Activated CD8-positive, alpha-beta memory T cell treated with anti-CD3 and anti-CD28 coated beads for 24 hours (primary cell): ENCODE data around the gene GJA5.
"Not testable (repeated sequence)": the region's sequence is repeated elsewhere in the genome, so short reads cannot be mapped to it uniquely, and the experiment has no call there.

Experiments
- DNase-seq: peaks from one replicate; pipeline ENCODE4 v3.0.0-alpha.2; 2020

GJA5 gene

DNA sequence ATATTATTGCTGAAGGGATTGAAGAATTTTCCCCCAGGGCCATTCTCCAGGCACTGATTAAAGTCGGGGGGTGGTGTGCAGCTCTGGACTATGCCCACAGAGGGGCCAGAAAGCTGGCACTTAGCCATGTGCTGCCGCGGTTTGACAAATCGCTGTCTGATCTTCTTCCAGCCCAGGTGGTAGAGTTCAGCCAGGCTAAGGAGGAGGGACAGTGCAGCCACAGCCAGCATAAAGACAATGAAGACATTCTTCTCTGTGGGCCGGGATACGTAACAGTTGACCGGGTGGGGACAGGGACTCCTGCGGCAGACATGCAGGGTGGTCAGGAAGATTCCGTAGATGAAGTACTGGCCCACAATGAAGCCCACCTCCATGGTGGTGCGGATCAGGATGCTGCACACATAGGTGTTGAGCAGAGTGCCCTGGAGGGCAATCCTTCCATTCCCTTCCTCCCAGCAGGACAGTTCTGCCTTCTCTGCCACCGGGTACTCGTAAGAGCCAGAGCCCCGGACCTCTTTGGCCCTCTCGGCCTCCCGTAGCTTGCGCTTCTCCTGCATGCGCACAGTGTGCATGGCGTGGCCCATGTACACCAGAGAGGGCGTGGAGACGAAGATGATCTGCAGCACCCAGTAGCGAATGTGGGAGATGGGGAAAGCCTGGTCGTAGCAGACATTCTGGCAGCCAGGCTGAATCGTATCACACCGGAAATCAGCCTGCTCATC, 1.9 kb downstream of the GJA5 start:
- DNase-seq: no peak

DNA sequence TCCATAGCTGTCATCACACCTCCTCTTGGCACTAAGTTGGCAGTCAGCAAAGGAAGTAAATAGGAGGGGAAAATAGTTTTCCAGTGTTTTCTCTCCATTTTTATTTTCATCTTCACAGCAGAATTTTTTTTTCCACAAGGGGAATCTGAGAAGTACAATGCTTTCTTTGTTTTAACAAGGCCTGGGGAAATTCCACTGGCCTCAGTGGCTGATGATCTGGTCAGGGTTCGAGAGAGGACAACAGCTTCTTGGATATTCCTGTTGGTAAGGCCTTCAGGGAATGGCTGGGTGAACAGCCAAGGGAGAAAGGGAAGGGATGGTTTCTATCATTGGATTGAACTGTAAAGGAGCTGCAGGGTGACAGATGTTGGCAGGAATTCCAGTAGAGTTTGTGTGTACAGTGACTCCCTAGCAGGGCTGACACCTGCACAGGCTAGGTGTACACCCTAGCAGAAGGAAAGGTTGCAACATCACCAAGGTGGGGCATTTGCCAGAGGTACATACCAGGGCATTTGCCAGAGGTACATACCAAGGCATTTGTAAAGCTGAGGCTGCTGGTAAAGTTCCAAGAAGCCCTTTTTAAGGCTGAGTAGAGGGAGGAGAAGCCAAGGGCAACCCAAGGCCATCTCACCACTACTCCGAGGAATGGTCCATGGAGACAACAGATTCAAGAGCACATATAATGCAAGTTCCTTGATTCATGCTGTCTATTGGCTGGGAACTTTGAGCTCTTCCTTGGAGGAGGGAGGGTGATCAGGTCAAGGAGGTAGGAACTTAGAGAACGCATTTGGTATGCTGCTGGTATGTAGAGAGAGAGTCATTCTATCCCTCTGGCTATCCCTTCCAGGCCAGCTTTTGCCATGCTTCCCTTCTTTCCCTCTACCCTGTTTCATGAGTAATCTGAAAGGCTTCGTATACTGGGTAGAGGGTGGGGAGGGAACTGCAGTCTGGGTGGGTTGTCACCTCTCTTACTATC, 3.1 kb downstream of the GJA5 start:
- DNase-seq: no peak

DNA sequence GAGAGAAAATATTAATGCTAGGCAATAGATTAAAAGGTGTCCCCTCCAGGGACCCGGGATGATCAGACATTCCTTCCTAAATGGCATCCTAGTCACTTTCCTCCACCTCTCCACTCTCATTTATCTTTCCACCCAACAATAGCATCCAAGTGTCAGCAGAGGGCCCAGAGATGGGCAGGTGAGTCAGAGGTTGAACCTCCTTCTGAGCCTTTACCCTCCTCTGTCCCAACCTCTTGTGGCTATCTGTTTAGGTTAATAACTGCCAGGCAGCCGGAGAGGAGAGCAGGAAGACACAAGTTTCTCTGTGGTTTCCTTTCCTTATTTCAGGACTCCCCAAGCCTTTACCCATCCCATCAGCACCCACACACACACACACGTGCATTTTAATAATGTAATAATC, 4.1 kb downstream of the GJA5 start:
- DNase-seq: no peak

DNA sequence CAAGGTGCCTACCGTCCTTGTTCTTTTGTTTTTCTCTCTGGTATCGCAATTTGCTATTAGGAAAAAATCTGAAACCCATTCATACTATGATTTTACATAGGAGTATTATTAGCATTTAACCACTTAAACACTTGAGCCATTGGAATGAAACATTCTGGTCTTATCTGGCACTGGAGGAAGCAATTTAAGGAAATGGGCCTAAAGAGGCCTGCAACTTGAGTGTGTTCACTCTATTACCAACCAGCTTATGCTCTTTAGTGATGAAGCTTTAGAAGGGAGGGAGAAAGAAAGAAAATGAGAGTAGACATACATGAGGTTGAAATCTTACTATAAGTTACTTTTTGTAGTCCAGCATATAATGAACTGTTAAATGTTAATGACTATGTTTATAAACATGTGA, 5.7 kb downstream of the GJA5 start:
- DNase-seq: no peak

DNA sequence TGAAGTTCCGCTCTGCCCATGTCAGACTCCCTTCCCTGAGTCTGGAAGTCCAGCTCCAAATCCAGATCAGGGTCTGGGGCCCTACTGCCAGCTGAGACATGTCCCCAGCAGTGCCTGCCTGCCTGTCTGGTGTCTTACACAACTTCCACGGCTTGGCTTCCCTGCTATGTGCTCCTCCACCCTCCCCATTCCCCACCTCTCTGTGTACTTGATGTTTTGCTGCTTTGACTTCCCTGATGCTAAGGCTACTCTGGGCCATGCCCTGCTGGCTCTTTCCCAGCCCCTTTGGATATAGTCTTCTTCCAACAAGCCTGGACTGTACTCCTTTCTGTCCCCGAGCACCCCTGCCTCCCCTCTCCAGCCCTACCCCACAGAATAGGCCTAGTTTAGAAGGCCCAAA, 7.3 kb downstream of the GJA5 start:
- no peak for DNase-seq

DNA sequence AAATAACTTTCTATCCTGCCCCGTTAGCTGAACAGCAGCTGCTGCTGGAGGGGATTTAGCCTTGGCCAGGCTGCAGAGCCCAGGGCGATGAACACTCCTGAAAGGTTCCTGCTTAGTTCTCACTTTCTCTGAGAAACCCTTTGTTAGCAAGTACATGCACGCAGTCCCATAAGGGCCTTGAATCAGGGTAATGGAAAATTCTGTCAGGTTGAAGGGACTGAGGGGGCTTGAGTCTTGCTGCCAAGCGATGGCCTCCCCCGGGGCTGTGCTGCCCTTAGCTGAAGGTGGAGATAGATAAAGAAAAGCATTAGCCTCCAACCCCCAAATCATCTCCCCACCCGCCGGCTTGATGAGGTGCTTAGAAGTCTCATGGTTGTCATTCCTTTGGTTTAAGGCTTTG, 7.9 kb downstream of the GJA5 start:
- no peak for DNase-seq

DNA sequence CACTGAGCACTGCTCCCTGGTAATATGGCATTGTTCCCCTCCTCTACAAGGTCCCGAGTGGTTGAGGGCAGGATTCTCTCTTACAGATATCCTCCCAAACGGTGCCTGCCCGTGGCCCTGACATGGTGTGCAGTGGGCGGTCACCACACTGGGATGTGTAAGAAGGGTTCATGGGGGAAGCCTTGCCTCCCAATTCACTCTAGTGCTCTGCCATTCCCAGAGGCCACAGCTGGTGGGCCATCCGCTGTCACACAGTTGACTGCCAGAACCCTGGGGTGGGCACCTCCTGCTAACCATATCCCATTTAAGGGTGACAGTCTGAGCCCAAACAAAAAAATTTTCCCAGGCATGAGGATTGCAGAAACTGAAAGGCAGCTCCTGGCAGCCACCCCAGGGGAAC, 9.1 kb downstream of the GJA5 start:
- DNase-seq: no peak

DNA sequence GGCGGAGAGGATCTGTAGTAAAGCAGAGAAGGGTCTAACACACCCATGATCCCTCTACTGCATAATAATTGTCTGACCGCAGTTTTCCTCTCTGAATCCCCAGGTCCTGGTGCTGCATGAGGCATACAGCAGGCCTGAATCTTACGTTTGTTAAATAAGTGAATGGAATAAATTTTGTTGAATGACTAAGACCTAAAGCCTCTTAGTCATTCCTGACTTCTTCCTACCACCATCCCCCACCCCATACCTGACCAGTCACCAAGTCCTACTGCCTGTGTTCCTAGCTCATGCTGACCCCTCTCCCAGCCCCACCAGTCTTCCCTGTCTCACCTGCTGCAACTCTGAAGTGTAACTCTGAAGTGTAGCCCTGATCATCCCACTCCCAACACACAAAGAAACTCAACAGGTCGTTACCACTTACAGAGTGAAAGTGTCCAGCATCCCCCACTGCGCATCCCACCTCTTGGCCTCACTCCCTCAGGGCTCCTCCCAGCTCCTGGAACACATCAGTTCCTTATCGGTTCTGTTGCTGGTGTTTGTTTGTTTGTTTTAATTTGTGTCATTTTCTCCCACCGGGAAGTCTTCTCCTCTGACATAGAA, 9.7 kb downstream of the GJA5 start:
- DNase-seq: no peak

DNA sequence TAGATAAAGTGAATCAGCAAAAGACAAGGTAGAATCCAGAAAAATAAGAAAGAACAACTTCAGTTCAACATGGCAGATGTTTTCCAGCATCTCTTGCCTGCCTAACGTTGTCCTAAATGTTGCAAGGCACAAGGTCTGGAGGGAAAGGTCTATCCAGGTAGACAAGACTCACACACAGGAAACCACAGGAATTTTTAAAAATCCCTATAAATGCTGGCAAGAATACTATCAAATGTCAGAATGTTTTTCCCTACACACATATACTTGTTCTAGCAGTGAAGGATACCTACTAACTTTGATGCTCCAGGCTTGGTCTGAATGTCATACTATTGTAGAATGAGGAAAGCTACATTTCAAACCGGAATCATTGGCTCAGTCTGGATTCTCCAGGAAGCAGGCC, 10.6 kb downstream of the GJA5 start:
- no peak for DNase-seq

DNA sequence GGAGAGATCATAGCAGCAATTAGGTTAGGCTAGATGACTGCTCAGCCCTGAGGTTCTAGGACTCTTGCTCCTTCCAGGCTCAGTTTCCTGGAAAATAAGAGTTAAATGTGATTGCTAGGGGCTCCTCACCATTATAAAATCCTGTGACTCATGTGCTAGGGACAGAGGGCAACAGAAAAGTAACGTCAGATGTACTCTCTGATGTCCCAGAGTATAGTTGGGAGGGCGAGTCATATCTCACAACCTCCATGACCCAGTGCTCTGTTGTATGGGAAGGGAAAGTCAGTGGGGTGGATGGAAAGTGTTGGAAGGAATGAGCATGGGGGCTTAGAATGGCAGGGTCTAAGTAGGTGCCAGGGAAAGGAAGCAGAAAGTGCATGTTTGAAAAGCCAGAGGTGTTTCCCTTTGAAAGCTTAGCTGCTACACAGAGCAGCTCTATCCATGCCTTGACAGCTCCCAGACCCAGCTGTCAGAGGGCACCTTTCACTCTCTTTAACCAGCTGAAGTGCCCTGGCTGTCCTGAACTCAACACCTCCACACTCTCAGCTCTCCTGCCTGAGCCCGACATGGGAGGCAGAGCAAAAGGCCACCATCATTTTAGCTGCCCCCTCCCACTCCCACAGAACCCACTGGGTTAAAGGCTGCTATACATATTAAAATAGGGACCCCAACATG, 11.6 kb downstream of the GJA5 start:
- DNase-seq: no peak

DNA sequence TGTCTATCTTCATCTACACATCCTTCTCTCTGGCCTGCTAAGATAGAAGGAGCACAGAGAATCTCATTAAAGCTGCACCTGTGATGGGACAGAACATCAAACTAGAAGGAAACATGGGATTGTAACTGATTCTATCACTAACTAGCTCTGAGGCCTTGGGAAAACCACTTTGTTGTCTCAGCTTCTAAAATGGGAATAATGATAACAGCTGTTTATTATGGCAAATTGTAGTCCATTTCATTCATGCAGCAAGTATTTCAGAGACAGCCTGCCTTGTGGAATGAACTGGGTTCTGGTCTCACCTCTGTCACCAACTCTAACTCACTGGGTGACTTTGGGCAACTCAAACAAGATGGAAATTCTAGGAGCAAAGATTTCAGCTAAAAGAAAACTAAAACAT, 12.4 kb downstream of the GJA5 start:
- no peak for DNase-seq

DNA sequence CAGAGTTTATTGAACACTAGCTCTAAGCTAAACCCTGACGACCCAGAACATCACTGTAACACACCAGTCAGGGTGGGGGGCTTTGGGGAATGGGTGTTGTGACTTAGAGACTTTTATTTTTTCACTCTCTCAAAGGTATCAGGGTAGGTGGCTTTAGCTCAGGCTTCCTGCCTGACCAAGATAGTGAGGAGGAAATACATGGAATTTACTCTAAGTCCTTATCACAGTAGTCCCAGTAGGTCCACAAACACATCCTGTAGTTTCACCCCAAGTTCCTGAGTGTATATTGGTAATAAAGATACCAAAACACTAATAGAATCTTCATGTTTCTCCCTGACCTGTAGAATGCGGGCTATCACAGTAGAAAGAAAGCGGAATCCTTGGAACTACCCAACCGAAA, 15.1 kb downstream of the GJA5 start:
- DNase-seq: no peak

DNA sequence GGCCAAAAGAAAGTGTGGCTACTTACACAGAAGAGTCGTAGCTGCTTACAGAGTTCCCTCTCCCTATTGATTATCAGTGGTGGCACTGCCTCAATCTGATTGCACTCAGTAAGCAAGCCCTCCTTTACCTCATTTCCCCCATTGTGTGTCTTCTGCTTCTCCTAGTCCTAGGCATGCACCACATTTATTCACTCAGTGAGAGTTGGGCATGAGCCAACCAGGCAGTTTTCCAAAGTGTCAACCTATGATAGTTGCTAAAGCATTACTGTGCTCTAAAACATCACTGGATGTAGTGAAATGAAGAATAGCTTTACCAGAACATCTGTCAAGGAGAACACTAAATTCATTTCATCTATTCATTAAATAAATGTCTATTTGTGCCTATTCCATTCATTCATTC, 19.3 kb downstream of the GJA5 start:
- no peak for DNase-seq

DNA sequence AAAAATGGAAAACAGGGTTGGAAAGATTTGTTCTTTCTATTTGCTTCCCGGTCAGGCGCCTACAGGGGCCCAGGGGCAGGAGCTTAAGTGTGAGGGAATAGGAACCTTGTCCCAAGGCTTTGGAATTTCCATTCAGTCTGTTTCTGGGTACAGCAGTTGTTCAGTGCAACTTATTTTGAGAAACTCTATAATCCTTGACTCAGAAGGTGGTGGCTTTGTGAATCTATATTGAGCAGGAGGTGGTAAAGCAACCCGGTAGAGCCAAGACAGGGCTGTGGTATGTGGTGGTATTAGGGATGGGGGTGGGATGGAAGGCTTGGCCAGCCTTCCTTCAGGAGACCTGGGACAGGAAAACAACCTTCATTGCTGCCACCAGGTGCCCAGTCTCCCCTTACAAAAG, 20.0 kb downstream of the GJA5 start:
- no peak for DNase-seq

DNA sequence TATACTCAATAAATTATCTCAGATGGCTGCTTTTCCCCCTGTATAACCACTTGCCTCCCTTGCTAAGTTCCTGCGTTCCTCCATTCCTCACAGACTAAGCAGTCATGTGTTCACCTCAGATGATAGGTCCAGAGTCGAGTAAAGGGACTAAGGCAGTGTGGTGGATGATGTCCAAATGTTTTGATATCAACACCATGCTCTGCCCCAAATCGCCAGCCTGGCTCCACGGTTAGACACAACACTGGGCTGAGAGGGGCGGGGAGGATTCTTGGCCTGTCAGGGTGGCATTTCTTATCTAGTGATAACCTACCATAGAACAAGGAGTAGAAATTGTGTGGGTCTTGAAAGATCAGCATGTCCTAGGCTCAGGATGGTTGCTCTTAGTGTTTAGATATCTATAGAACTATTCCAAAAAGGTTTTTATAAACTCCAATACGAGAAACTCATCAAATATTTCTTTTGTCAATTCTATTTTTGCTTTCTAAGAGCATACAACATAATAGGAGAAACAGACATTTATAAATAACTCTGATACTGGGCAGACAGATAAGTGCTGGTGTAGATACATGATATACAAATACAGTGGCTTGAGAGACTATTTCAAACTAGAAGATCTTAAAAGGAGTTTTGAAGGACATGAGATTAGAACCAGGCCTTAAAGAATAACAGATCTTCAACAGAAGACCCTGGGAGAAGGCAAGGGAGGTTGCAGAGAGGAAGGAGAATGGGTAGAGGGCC, 21.5 kb downstream of the GJA5 start:
- no peak for DNase-seq

DNA sequence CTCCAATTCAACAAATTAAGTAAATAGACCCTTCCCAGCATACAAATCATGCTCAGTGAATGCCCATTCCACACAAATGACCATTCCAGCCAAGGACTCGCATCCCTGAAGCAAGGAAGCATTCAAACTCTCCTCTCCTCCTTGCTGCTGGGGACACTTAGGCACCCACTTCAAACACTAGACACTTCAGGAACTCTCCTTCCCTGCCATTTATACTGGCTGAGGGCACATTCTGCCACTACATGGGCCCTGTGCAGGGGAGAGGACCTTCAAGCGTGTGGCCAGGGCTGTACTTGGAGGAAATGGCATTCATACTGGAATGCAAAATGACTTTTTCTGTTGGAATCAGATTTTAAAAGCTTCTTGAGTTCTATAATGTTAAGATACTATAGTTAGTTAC, 22.3 kb downstream of the GJA5 start:
- DNase-seq: no peak

DNA sequence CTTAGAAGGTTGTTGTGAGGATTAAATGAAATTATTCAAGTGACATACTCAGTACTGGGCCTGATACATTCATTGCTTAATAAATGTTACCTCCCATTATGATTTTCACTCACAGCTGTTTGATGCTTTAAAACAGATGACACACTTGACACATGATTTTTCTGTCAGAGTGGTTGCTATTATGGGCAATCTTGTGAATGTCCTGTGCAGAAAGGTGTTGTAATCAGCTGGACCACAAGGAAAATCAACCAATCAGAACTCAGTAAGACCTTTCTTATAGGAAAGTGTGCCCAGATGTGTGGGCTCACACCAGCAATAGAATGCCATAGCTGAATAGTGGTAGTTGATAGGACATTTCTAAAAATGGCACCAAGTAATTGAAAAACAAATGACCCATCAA, 23.5 kb downstream of the GJA5 start:
- DNase-seq: no peak

DNA sequence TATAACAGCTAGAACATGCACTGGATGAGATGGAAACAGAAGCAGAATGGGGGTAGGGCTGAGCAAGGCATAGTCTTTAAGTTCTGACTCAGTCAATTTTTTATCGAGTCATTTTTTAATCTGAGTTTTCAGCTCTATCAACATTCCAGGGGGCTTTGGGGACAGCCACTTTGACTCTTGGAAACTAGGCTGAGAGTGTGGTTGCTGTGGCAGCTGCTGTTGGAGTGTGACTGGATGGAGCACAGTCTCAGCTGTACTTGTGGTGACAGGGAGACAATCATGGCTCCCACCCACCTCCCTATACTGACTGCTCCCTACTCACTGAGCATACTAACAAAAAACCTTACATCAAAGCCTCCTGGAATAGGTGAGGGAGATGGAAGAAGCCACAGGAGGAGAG, 25.0 kb downstream of the GJA5 start:
- DNase-seq: no peak

DNA sequence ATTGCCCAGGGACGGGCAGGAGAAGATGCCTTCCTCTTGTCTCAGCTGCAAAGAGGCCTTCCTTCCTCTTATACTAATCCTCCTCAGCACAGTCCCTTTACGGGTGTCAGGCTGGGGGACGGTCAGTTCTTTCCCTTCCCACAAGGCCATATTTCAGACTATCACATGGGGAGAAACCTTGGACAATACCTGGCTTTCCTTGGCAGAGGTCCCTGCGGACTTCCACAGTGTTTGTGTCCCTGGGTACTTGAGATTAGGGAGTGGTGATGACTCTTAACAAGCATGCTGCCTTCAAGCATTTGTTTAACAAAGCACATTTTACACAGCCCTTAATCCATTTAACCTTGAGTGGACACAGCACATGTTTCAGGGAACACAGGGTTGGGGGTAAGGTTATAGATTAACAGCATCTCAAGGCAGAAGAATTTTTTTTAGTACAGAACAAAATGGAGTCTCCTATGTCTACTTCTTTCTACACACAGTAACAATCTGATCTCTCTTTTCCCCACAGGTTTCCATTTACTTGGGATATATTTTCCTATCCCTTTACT, 26.0 kb downstream of the GJA5 start:
- DNase-seq: not testable (repeated sequence)

DNA sequence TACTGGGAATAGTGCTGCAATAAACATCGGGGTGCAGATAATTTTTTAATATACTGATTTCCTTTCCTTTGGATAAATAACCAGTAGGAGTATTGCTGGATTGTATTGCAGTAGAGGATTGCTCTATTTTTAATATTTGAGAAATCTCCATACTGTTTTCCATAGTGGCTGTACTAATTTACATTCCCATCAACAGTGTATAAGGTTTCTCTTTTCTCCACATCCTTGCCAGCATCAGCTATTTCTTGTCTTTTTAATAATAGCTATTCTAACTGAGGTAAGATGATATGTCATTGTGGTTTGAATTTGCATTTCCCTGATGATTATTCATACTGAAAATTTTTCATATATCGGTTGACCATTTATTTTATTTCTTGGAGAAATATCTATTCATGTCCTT, 31.1 kb downstream of the GJA5 start:
- no peak for DNase-seq

DNA sequence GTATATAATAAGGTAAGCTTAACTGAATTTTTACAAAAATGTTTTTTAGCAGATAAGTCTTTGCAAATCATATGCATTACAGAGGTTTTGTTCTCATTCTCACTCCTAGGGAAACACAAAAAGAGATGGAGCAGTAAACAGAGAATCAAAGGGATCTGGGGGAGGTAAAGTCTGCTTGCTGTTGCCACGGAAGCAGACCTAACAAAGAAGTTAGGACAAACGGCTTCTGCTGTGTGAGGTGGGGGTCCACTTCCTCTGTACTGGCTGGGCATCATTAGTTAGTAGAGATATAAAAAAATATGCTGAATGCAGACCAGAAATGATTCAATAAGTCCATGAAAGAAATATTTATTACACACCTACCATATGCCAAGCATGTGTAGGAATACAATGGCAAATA, 34.2 kb downstream of the GJA5 start:
- DNase-seq: no peak

DNA sequence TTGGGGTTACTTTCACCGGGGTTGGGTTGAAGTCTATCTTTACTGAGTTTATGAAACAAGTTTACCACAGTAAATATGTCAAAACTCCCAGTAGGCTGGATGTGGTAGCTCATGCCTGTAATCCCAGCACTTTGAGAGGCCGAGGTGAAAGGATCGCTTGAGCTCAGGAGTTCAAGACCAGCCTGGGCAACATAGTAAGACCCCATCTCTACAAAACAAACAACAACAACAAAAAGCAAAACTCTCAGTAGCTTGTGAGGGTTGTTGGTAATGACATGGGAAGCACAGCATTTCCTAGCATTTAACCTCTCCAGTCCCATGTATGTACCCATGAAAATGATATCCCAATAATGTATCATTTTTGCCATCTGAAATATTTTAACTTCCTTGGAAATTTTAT, 34.7 kb downstream of the GJA5 start:
- DNase-seq: no peak
